Pons (tissue), 1 donor: Measurements from ENCODE around the gene RGL1.

Source experiments
- DNase-seq: peaks from one replicate; pipeline ENCODE4 v3.0.0-alpha.2; 2016; ENCODE audit warnings: low spot score

The RGL1 gene

GRCh38 chr1:183957216-183957830, 152.4 kb downstream of the RGL1 start:
- no peak for DNase-seq

GRCh38 chr1:183958958-183959357, 154.0 kb downstream of the RGL1 start:
- no peak for DNase-seq

- DNase-seq = no peak
These were observed 156.2 kb downstream of the RGL1 start for GRCh38 chr1:183961132-183961531.

- DNase-seq = no peak
These were observed 158.0 kb downstream of the RGL1 start for GRCh38 chr1:183962903-183963302.

GRCh38 chr1:183965726-183966125, 160.8 kb downstream of the RGL1 start:
- DNase-seq = no peak

- DNase-seq = no peak
These were observed 161.6 kb downstream of the RGL1 start for GRCh38 chr1:183966487-183966886.

- no peak for DNase-seq
These were observed 163.0 kb downstream of the RGL1 start for GRCh38 chr1:183967914-183968313.

- DNase-seq = peak; percentile 89
These were observed 163.5 kb downstream of the RGL1 start for GRCh38 chr1:183968386-183968785.

GRCh38 chr1:183970516-183971300, 165.8 kb downstream of the RGL1 start:
- no peak for DNase-seq

GRCh38 chr1:183975651-183976050, 170.7 kb downstream of the RGL1 start:
- no peak for DNase-seq

- no peak for DNase-seq
These were observed 172.8 kb downstream of the RGL1 start for GRCh38 chr1:183977717-183978116.
